ENCODE measurements around the gene RPTN.

The RPTN gene

DNA sequence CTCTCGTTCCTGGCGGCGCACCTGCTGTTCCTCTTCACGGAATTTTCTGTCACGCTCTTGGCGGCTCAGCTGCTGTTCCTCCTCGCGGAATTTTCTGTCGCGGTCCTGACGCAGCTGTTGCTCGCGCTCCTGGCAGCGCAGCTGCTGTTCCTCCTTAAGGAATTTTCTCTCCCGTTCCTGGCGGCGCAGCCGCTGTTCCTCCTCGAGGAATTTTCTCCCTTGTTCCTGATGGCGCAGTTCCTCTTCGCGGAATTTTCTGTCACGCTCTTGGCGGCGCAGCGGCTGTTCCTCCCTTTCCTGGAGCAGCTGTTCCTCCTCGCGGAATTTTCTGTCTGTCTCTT is 50.2 kb downstream of the RPTN start:
- peaks cover 5% of the 10 kb centered on the region for H3K27me3 ChIP-seq (ENCODE audit: insufficient read depth, low read length, poor library complexity, severe bottlenecking)
- no peak overlapping the region for H2AFZ ChIP-seq (ENCODE audit: low read length)
- H3K4me3 ChIP-seq (ENCODE audit: low read length, poor library complexity, severe bottlenecking): no peak overlapping the region
- TF ChIP-seq, protein P1, sequence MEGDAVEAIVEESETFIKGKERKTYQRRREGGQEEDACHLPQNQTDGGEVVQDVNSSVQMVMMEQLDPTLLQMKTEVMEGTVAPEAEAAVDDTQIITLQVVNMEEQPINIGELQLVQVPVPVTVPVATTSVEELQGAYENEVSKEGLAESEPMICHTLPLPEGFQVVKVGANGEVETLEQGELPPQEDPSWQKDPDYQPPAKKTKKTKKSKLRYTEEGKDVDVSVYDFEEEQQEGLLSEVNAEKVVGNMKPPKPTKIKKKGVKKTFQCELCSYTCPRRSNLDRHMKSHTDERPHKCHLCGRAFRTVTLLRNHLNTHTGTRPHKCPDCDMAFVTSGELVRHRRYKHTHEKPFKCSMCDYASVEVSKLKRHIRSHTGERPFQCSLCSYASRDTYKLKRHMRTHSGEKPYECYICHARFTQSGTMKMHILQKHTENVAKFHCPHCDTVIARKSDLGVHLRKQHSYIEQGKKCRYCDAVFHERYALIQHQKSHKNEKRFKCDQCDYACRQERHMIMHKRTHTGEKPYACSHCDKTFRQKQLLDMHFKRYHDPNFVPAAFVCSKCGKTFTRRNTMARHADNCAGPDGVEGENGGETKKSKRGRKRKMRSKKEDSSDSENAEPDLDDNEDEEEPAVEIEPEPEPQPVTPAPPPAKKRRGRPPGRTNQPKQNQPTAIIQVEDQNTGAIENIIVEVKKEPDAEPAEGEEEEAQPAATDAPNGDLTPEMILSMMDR (conservative IDR thresholded peaks at IDR 0.05; ENCODE audit: low read length): no peak
- TF ChIP-seq EZH2phosphoT487 (IDR thresholded peaks at IDR 0.05; ENCODE audit: borderline replicate concordance): no peak
- H3K4me1 ChIP-seq (ENCODE audit: insufficient read depth, low read length, poor library complexity, severe bottlenecking): peaks cover 6% of the 10 kb centered on the region
- H3K9me3 ChIP-seq (ENCODE audit: insufficient read depth, low read depth, low read length): no peaks in the 10 kb centered on the region
- H3F3A ChIP-seq (ENCODE audit: low read depth): no peaks in the 10 kb centered on the region
- H3K79me2 ChIP-seq (ENCODE audit: insufficient read depth, low read length): no peaks in the 10 kb centered on the region
- H3K9me2 ChIP-seq (replicated peaks; ENCODE audit: low read depth, low read length): no peaks in the 10 kb centered on the region
- no peaks in the 10 kb centered on the region for H3K36me3 ChIP-seq (ENCODE audit: insufficient read depth, low read length)
- H3K9ac ChIP-seq (ENCODE audit: low read depth, low read length, poor library complexity, severe bottlenecking): no peak overlapping the region
- no peak overlapping the region for H3K4me2 ChIP-seq (ENCODE audit: low read depth, low read length, poor library complexity, severe bottlenecking)
- H4K20me1 ChIP-seq (ENCODE audit: insufficient read depth, low read length, poor library complexity, severe bottlenecking): no peaks in the 10 kb centered on the region

DNA sequence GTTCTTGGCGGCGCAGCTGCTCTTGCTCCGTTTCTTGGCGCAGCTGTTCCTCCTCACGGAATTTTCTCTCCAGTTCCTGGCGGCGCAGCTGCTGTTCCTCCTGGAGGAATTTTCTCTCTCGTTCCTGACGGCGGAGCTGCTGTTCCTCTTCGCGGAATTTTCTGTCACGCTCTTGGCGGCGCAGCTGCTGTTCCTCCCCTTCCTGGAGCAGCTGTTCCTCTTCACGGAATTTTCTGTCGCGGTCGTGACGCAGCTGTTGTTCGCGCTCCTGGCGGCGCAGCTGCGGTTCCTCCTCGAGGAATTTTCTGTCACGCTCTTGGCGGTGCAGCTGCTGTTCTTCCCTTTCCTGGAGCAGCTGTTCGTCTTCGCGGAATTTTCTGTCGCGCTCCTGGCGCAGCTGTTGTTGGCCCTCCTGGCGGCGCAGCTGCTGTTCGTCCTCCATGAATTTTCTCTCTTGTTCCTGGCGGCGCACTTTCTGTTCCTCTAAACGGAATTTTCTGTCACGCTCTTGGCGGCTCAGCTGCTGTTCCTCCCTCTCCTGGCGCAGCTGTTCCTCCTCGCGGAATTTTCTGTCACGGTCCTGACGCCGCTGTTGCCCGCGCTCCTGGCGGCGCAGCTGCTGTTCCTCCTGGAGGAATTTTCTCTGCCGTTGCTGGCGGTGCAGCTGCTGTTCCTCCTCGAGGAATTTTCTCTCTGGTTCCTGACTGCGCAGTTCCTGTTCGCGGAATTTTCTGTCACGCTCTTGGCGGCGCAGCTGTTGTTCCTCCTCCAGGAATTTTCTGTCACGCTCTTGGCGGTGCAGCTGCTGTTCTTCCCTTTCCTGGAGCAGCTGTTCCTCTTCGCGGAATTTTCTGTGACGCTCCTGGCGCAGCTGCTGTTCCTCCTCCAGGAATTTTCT is 50.8 kb downstream of the RPTN start:
- no peak overlapping the region for H3K4me3 ChIP-seq (ENCODE audit: low read length, poor library complexity, severe bottlenecking)
- no peaks in the 10 kb centered on the region for H3F3A ChIP-seq (ENCODE audit: low read depth)
- no peak overlapping the region for H2AFZ ChIP-seq (ENCODE audit: low read length)

DNA sequence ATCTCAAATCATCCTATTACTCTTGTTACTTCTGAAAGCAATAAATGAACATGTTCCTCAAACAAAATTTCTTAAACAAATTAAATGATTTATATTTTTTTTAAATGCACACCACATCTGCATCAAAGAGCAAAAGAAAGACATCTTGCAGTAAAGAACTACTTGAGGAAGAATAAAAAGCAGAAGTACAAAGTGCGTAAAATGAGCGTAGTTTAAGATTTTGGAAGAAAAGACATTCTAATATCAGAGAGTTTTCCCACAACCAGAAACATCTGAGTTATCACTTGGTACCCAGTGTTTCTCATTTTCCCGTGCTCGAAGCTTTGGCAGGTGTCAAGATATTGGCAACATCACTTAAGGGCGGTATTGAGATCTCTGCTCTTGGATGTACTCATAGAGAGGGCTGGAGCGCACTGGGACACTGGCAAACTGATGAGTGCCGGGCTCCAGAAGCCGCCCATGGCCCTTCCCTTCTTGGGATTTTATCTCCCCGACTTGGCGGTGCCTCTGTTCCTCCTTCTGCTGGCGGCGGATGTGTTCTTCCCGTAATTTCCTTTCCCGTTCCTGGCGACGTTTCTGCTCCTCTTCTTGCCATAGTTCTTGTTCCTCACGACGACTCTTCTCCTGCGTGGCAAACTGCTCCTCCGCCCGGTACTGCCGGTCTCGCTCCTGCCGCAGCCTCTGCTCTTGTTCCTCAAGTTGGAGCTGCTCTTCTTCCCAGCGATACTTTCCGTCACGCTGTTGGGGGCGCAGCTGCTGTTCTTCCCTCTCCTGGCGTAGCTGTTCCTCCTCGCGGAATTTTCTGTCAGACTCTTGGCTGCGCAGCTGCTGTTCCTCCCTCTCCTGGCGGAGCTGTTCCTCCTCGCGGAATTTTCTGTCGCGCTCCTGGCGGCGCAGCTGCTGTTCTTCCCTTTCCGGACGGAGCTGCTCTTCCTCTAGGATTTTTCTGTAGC is 51.7 kb downstream of the RPTN start:
- Histone ChIP-seq H3K27me3 (ENCODE audit: insufficient read depth, low read length, poor library complexity, severe bottlenecking) (peaks cover 5% of the 10 kb centered on the region), H3F3A (ENCODE audit: low read depth) (no peaks in the 10 kb centered on the region), H3K36me3 (ENCODE audit: insufficient read depth, low read length) (no peaks in the 10 kb centered on the region), H2AFZ (ENCODE audit: low read length) (no peak overlapping the region), H3K9ac (ENCODE audit: low read depth, low read length, poor library complexity, severe bottlenecking) (no peak overlapping the region), H3K4me1 (ENCODE audit: insufficient read depth, low read length, poor library complexity, severe bottlenecking) (peaks cover 6% of the 10 kb centered on the region), H3K4me2 (ENCODE audit: low read depth, low read length, poor library complexity, severe bottlenecking) (no peak overlapping the region), H3K9me2 (replicated peaks; ENCODE audit: low read depth, low read length) (no peaks in the 10 kb centered on the region), H3K4me3 (ENCODE audit: low read length, poor library complexity, severe bottlenecking) (no peak overlapping the region), H3K9me3 (ENCODE audit: insufficient read depth, low read depth, low read length) (no peaks in the 10 kb centered on the region), H3K79me2 (ENCODE audit: insufficient read depth, low read length) (no peaks in the 10 kb centered on the region), H4K20me1 (ENCODE audit: insufficient read depth, low read length, poor library complexity, severe bottlenecking) (no peaks in the 10 kb centered on the region)
- no peak for TF ChIP-seq EZH2phosphoT487 (IDR thresholded peaks at IDR 0.05; ENCODE audit: borderline replicate concordance)
- TF ChIP-seq, protein P1 (conservative IDR thresholded peaks at IDR 0.05; ENCODE audit: low read length): no peak

More for the DNA sequence above, 50.8 kb downstream of the RPTN start:
- H3K9me3 ChIP-seq (ENCODE audit: insufficient read depth, low read depth, low read length): no peaks in the 10 kb centered on the region
- TF ChIP-seq, protein P1 (conservative IDR thresholded peaks at IDR 0.05; ENCODE audit: low read length): no peak
- no peak for TF ChIP-seq EZH2phosphoT487 (IDR thresholded peaks at IDR 0.05; ENCODE audit: borderline replicate concordance)
- H3K4me1 ChIP-seq (ENCODE audit: insufficient read depth, low read length, poor library complexity, severe bottlenecking): peaks cover 6% of the 10 kb centered on the region
- H3K36me3 ChIP-seq (ENCODE audit: insufficient read depth, low read length): no peaks in the 10 kb centered on the region
- no peaks in the 10 kb centered on the region for H3K9me2 ChIP-seq (replicated peaks; ENCODE audit: low read depth, low read length)
- H4K20me1 ChIP-seq (ENCODE audit: insufficient read depth, low read length, poor library complexity, severe bottlenecking): no peaks in the 10 kb centered on the region
- no peak overlapping the region for H3K9ac ChIP-seq (ENCODE audit: low read depth, low read length, poor library complexity, severe bottlenecking)
- no peak overlapping the region for H3K4me2 ChIP-seq (ENCODE audit: low read depth, low read length, poor library complexity, severe bottlenecking)
- peaks cover 5% of the 10 kb centered on the region for H3K27me3 ChIP-seq (ENCODE audit: insufficient read depth, low read length, poor library complexity, severe bottlenecking)
- H3K79me2 ChIP-seq (ENCODE audit: insufficient read depth, low read length): no peaks in the 10 kb centered on the region
